ENCODE data around the gene ZBTB16.

- TF ChIP-seq CTCF (IDR thresholded peaks at IDR 0.05; ENCODE audit: low read length) = no peak
- TF ChIP-seq EZH2phosphoT487 (IDR thresholded peaks at IDR 0.05; ENCODE audit: low read length) = no peak
- no peak for TF ChIP-seq EZH2 (optimal IDR thresholded peaks at IDR 0.05; ENCODE audit: low read depth, low read length)
Observed at GRCh38 chr11:114259551-114259983, 200.1 kb downstream of the ZBTB16 start.

Measured in MM.1S (cell line).